Stimulated activated naive B cell treated with anti-CD40 and anti-IgM and Interleukin-4, amounts not matched to agents 10 μg/mL and 1 μg/mL and 100 μg/mL, for 72 hours (primary cell): Measurements from ENCODE around the gene TMEM178B.
"Not testable (repeated sequence)": the region's sequence is repeated elsewhere in the genome, so short reads cannot be mapped to it uniquely, and the experiment has no call there.

ENCODE experiments used
- ATAC-seq, 2 donors: fragments of 150-1000 bp; cut with Tn5 transposase; replicated peaks; 2 replicates each; pipeline ENCODE4 v1.10.0; 2021; ENCODE audit warnings: moderate library complexity in 1 of 2
- DNase-seq: peaks from one replicate; pipeline ENCODE4 v3.0.0; 2021
- H3K27ac Mint-ChIP-seq: one replicate; pipeline ENCODE4 v1.8.0; 2022; ENCODE audit warnings: mild to moderate bottlenecking, mixed read lengths
- H3K27me3 Mint-ChIP-seq, 2 donors: one replicate each; pipeline ENCODE4 v1.8.0; 2022; ENCODE audit warnings: mixed read lengths in 2 of 2
- H3K36me3 Mint-ChIP-seq, 2 donors: one replicate each; pipeline ENCODE4 v1.8.0; 2022; ENCODE audit warnings: mixed read lengths in 2 of 2, mild to moderate bottlenecking in 1 of 2
- H3K4me1 Mint-ChIP-seq, 2 donors: one replicate each; pipeline ENCODE4 v1.8.0; 2022; ENCODE audit warnings: mixed read lengths in 2 of 2, mild to moderate bottlenecking in 1 of 2
- H3K4me3 Mint-ChIP-seq, 2 donors: one replicate each; pipeline ENCODE4 v1.8.0; 2022; ENCODE audit warnings: mild to moderate bottlenecking in 2 of 2, mixed read lengths in 2 of 2, moderate library complexity in 1 of 2
- H3K9me3 Mint-ChIP-seq, 2 donors: one replicate each; pipeline ENCODE4 v1.8.0; 2022; ENCODE audit warnings: mixed read lengths in 2 of 2, mild to moderate bottlenecking in 1 of 2

TMEM178B gene

GRCh38 chr7:141102436-141102835, 28.6 kb downstream of the TMEM178B start:
- no peak overlapping the region for H3K4me3 Mint-ChIP-seq
- H3K4me1 Mint-ChIP-seq: no peaks in the 10 kb centered on the region
- peaks cover 9 to 12% of the 10 kb centered on the region in 2 donors for H3K27me3 Mint-ChIP-seq
- no peak for ATAC-seq
- no peaks in the 10 kb centered on the region for H3K36me3 Mint-ChIP-seq
- no peaks in the 10 kb centered on the region for H3K9me3 Mint-ChIP-seq
- H3K27ac Mint-ChIP-seq: no peak overlapping the region
- no peak for DNase-seq

GRCh38 chr7:141103847-141104429, 30.1 kb downstream of the TMEM178B start:
- H3K4me3 Mint-ChIP-seq: no peak overlapping the region
- H3K36me3 Mint-ChIP-seq: no peaks in the 10 kb centered on the region
- H3K4me1 Mint-ChIP-seq: no peaks in the 10 kb centered on the region
- DNase-seq (no peak), ATAC-seq (no peak)
- H3K27me3 Mint-ChIP-seq: peaks cover 9 to 12% of the 10 kb centered on the region in 2 donors
- no peak overlapping the region for H3K27ac Mint-ChIP-seq
- no peaks in the 10 kb centered on the region for H3K9me3 Mint-ChIP-seq

- no peak overlapping the region for H3K4me3 Mint-ChIP-seq
- DNase-seq (no peak), ATAC-seq (no peak)
- H3K27me3 Mint-ChIP-seq: peaks cover 5 to 17% of the 10 kb centered on the region in 2 donors
- H3K36me3 Mint-ChIP-seq: no peaks in the 10 kb centered on the region
- H3K4me1 Mint-ChIP-seq: no peaks in the 10 kb centered on the region
- H3K27ac Mint-ChIP-seq: no peak overlapping the region
- H3K9me3 Mint-ChIP-seq: peaks cover 0 to 4% of the 10 kb centered on the region in 2 donors
These were observed 39.3 kb downstream of the TMEM178B start for GRCh38 chr7:141113131-141113530.

- no peaks in the 10 kb centered on the region for H3K4me1 Mint-ChIP-seq
- no peak overlapping the region for H3K27ac Mint-ChIP-seq
- H3K9me3 Mint-ChIP-seq: peaks cover 0 to 4% of the 10 kb centered on the region in 2 donors
- no peak for ATAC-seq
- no peak overlapping the region for H3K4me3 Mint-ChIP-seq
- H3K36me3 Mint-ChIP-seq: no peaks in the 10 kb centered on the region
- DNase-seq: no peak
- H3K27me3 Mint-ChIP-seq: peaks cover 5 to 23% of the 10 kb centered on the region in 2 donors
These were observed 40.3 kb downstream of the TMEM178B start for GRCh38 chr7:141114029-141114664.

DNA sequence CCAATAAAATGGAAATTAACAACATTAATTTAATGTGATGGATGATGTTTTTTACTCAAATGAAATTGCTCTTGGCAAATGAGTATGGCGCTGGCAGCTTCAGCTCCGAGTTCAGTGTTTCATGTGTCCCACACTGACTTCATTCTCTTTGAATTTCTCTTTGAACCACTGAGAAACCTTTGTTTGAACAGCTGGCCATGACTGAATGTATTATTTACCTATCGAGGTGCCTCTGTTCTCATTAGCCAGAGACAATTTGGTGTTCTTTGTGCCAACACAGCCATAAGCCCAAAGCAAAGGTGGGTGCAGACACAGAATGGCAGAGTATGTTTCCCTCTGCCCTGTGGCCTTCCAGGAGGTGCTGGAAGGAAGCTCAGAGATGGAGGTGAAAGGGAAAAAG, 42.1 kb downstream of the TMEM178B start:
- Mint-ChIP-seq H3K27ac (no peak overlapping the region), H3K36me3 (no peaks in the 10 kb centered on the region), H3K27me3 (peaks cover 9 to 30% of the 10 kb centered on the region in 2 donors), H3K4me3 (no peak overlapping the region), H3K4me1 (no peaks in the 10 kb centered on the region), H3K9me3 (peaks cover 0 to 4% of the 10 kb centered on the region in 2 donors)
- no peak for DNase-seq
- ATAC-seq: no peak

DNA sequence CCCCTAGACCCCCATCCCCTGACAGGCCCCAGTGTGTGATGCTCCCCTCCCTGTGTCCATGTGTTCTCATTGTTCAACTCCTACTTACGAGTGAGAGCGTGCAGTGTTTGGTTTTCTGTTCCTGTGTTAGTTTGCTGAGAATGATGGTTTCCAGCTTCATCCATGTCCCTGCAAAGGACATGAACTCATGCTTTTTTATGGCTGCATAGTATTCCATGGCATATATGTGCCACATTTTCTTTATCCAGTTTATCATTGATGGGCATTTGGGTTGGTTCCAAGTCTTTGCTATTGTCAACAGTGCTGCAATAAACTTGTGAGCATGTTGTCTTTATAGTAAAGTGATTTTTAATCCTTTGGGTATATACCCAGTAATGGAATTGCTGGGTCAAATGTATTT, 42.8 kb downstream of the TMEM178B start:
- peaks cover 12 to 37% of the 10 kb centered on the region in 2 donors for H3K27me3 Mint-ChIP-seq
- not testable (repeated sequence) for H3K9me3 Mint-ChIP-seq, H3K4me3 Mint-ChIP-seq, ATAC-seq, H3K27ac Mint-ChIP-seq, H3K36me3 Mint-ChIP-seq, DNase-seq, H3K4me1 Mint-ChIP-seq

DNA sequence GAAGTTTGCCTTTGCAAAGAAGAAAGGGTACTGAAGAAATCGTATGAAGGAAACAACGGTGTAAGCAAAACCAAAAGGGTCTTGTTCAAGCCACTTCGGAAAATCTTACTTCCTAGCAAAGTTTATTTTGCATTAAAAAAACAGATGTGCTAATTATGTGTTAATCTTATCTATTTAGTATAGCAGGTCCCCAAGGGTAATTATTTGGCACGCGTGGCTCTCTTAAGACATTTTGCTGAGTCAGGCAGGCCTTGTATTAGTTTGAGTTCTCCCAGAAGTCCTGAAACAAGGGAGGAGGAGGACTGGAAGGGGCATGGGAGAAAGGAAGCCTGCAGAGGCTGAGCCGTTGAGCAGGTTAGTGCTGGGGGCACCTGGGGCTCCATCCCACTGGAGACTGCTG, 44.9 kb downstream of the TMEM178B start:
- Mint-ChIP-seq H3K36me3 (no peaks in the 10 kb centered on the region), H3K4me1 (no peaks in the 10 kb centered on the region), H3K4me3 (no peak overlapping the region), H3K27me3 (peaks cover 23 to 42% of the 10 kb centered on the region in 2 donors), H3K9me3 (peaks cover 0 to 5% of the 10 kb centered on the region in 2 donors), H3K27ac (no peak overlapping the region)
- ATAC-seq: no peak
- DNase-seq: no peak

- H3K36me3 Mint-ChIP-seq: no peaks in the 10 kb centered on the region
- H3K27ac Mint-ChIP-seq: no peak overlapping the region
- H3K27me3 Mint-ChIP-seq: peaks cover 23 to 42% of the 10 kb centered on the region in 2 donors
- DNase-seq: no peak
- H3K4me1 Mint-ChIP-seq: no peaks in the 10 kb centered on the region
- no peak overlapping the region for H3K4me3 Mint-ChIP-seq
- ATAC-seq: no peak
- H3K9me3 Mint-ChIP-seq: peaks cover 0 to 5% of the 10 kb centered on the region in 2 donors
These were observed 45.3 kb downstream of the TMEM178B start for GRCh38 chr7:141119187-141119586.

- Mint-ChIP-seq H3K4me3 (no peak overlapping the region), H3K9me3 (peaks cover 0 to 1% of the 10 kb centered on the region in 2 donors), H3K36me3 (no peaks in the 10 kb centered on the region), H3K27me3 (peaks cover 27 to 36% of the 10 kb centered on the region in 2 donors), H3K4me1 (no peaks in the 10 kb centered on the region), H3K27ac (no peak overlapping the region)
- ATAC-seq (no peak), DNase-seq (no peak)
These were observed 48.9 kb downstream of the TMEM178B start for GRCh38 chr7:141122736-141123135.

DNA sequence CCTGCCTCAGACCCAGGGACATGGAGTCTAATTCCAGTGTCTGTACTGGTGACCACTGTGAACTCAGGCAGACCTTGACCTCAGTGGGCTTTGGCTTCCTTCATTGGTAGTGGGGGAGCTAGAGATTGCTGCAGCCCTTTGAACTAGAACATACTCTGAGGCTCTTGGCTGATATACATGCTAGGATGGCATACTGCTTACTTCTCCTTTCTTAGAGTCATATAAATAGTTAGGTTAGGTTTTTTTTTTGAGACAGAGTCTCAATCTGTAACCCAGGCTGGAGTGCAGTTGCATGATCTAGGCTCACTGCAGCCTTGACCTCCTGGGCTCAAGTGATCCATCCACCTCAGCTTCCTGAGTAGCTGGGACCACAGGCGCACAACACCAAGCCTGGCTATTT, 49.7 kb downstream of the TMEM178B start:
- H3K4me3 Mint-ChIP-seq: no peak overlapping the region
- H3K27ac Mint-ChIP-seq: no peak overlapping the region
- H3K27me3 Mint-ChIP-seq: peaks cover 27 to 33% of the 10 kb centered on the region in 2 donors
- DNase-seq (no peak), ATAC-seq (peak; percentile 43 to 64)
- no peaks in the 10 kb centered on the region for H3K4me1 Mint-ChIP-seq
- peaks cover 0 to 1% of the 10 kb centered on the region in 2 donors for H3K9me3 Mint-ChIP-seq
- H3K36me3 Mint-ChIP-seq: no peaks in the 10 kb centered on the region

- DNase-seq: no peak
- Mint-ChIP-seq H3K4me1 (no peaks in the 10 kb centered on the region), H3K36me3 (no peaks in the 10 kb centered on the region), H3K4me3 (no peak overlapping the region), H3K9me3 (peaks cover 0 to 1% of the 10 kb centered on the region in 2 donors), H3K27me3 (peaks cover 29 to 31% of the 10 kb centered on the region in 2 donors), H3K27ac (no peak overlapping the region)
- no peak for ATAC-seq
These were observed 52.2 kb downstream of the TMEM178B start for GRCh38 chr7:141126107-141126506.

DNA sequence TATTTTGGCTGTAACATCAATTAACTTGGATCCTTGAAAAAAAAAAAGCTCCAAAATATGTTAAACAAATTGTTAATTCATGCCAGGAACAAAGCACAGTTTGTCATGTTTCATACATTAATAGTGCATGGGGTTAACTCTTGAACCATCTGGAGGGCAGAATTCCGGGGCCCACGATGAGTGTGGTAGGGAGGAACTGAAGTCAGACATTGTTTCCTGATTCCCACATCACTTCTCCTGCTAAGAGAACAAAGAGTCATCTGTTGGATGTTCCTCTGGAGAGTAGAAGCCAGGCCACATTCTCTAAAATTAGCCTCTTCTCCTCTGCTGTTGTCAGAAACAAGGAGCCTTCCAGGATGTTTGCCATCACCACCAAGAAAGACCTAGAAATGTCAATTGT, 54.6 kb downstream of the TMEM178B start:
- DNase-seq (no peak), ATAC-seq (no peak)
- H3K27ac Mint-ChIP-seq: no peak overlapping the region
- peaks cover 8 to 9% of the 10 kb centered on the region in 2 donors for H3K9me3 Mint-ChIP-seq
- H3K4me1 Mint-ChIP-seq: no peaks in the 10 kb centered on the region
- H3K27me3 Mint-ChIP-seq: peaks cover 21 to 29% of the 10 kb centered on the region in 2 donors
- peaks cover 0 to 4% of the 10 kb centered on the region in 2 donors for H3K36me3 Mint-ChIP-seq
- no peak overlapping the region for H3K4me3 Mint-ChIP-seq

DNA sequence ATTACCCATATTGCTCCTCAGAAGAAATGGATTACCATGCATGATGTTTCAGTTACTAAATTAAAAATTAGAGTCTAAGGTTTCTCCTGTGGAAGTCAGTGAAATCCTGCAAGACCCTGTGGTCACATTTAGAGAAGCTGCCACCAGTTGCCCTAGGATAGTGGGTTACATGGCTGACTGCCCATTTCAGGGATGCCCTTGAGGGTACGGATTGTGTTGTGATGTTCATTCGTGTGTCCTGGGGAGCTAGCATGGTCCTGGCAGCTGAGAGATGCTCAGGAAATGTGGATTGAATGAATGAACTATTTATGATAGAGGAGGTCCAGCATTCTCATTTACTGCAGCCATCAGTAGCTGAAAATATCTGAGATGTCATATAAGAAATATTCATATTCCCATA, 55.1 kb downstream of the TMEM178B start:
- peaks cover 0 to 4% of the 10 kb centered on the region in 2 donors for H3K36me3 Mint-ChIP-seq
- H3K27me3 Mint-ChIP-seq: peaks cover 25 to 33% of the 10 kb centered on the region in 2 donors
- no peak overlapping the region for H3K27ac Mint-ChIP-seq
- H3K4me3 Mint-ChIP-seq: no peak overlapping the region
- no peak for ATAC-seq
- no peak for DNase-seq
- H3K4me1 Mint-ChIP-seq: no peaks in the 10 kb centered on the region
- peaks cover 12 to 13% of the 10 kb centered on the region in 2 donors for H3K9me3 Mint-ChIP-seq

DNA sequence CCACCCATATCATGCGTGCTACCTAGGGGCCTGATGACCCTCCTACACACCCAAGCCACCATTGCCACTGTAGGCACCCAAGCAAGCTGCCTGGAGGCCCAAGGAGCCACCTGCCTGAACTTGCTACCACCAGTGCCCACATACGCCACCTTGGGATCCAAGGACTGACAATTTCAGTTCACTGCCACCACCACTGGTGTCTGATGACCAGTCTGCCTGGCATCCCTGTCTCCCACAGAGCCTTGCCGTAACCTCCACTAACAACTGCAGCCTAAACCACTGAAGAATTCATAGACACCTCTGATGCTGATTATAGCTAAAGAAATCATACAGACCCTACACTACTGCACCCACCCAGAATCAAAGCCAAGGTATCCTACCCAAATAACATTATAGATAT, 58.8 kb downstream of the TMEM178B start:
- H3K9me3 Mint-ChIP-seq: peaks cover 15 to 19% of the 10 kb centered on the region in 2 donors
- peaks cover 0 to 4% of the 10 kb centered on the region in 2 donors for H3K36me3 Mint-ChIP-seq
- no peak overlapping the region for H3K4me3 Mint-ChIP-seq
- no peak overlapping the region for H3K27ac Mint-ChIP-seq
- peaks cover 19 to 25% of the 10 kb centered on the region in 2 donors for H3K27me3 Mint-ChIP-seq
- no peak for ATAC-seq
- DNase-seq: no peak
- no peaks in the 10 kb centered on the region for H3K4me1 Mint-ChIP-seq

DNA sequence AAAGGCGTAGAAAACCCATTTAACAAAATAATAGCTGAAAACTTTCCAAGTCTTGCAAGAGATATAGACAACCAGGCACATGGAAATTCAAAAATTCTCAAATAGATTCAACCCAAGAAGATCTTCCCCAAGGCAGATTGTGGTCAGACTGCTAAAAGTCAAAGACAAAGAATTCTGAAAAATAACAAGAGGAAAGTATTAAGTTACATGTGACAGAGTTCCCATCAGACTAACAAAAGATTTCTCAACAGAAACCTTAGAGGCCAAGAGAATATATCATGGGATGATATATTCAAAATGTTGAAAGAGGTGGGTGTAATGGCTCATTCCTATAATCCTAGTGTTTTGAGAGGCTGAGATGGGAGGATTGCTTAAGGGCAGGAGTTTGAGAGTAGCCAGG, 59.8 kb downstream of the TMEM178B start:
- peaks cover 19 to 25% of the 10 kb centered on the region in 2 donors for H3K27me3 Mint-ChIP-seq
- peaks cover 15 to 19% of the 10 kb centered on the region in 2 donors for H3K9me3 Mint-ChIP-seq
- H3K36me3 Mint-ChIP-seq: peaks cover 0 to 4% of the 10 kb centered on the region in 2 donors
- no peak overlapping the region for H3K27ac Mint-ChIP-seq
- DNase-seq: no peak
- no peak overlapping the region for H3K4me3 Mint-ChIP-seq
- ATAC-seq: no peak
- no peaks in the 10 kb centered on the region for H3K4me1 Mint-ChIP-seq
